NCI-H187 treated with DMSO at 0.1 percent for 48 hours (cell line): ENCODE results near the gene ACTR8.

ENCODE experiments used
- DNase-seq: peaks from one replicate; lab custom pipeline; 2025; lab: John Stamatoyannopoulos, UW

Gene ACTR8

DNA sequence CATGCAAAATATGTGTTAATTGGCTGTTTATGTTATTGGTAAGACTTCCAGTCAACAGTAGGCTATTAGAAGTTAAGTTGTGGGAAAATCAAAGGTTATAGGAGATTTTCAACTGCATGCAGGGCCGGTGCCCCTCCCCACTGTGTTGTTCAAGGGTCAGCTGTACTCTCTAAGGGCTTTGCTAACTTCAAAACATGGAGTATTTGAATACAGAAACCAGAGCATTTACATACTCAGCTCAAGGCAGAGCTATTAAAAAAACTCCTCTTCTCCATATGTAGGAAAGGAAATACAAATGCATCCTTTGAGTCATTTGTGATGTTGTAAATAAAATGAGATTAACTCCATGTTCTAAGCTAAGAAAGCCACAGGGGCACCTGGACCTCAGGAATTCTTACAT lies 18.8 kb downstream of the ACTR8 start:
- DNase-seq = no peak

GRCh38 chr3:53862241-53862640 lies 19.7 kb downstream of the ACTR8 start:
- DNase-seq = no peak

- DNase-seq = no peak
These were observed 21.8 kb downstream of the ACTR8 start for GRCh38 chr3:53860196-53860595.

GRCh38 chr3:53859178-53859577 lies 22.8 kb downstream of the ACTR8 start:
- no peak for DNase-seq

DNA sequence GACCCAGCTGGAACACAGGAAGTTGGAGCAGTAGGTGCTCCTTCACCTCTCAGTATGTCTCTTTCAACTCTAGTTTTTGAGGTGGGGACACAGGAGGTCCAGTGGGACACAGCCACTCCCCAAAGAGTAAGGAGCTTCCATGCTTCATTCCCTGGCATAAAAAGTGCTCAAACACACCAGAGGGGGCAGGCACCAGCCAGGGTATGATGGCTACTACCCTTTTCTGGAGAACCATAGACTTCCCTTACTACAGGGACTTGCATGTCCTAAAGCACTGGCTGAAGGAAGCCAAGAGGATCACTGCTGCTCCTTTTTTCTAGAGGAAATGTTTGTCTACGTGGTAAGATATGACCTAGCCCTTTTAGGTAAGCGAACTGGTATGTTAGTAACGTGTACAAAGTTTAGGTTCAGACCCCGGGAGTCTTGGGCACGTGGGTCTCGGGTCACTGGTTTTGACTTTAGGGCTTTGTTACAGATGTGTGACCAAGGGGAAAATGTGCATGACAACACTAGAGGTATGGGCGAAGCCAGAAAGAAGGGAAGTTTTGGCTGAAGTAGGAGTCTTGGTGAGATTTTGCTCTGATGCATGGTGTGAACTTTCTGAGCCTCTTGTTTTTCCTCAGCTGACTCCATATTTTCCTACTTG lies 23.7 kb downstream of the ACTR8 start:
- no peak for DNase-seq

- DNase-seq = no peak
These were observed 25.0 kb downstream of the ACTR8 start for GRCh38 chr3:53856964-53857363.

DNA sequence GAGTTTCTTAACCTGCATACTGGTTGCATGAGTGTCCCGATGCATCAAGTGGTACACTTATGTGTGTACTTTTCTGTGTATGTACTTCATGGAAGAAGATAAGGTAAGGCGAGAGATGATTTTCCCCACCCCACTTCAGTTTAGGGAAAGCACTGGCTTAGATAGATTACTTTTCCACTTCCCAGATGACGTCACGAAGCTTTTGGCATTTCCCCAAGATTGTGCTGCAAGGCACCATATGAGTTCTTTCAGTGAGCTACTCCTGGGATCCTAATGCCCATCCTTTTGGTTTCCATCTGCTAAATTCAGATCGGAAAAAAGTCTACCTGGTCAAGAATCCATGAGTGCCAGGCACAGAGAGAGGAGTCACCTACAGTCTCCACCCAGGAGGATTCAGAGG lies 31.1 kb downstream of the ACTR8 start:
- no peak for DNase-seq

- no peak for DNase-seq
These were observed 32.0 kb downstream of the ACTR8 start for GRCh38 chr3:53849916-53850315.

DNA sequence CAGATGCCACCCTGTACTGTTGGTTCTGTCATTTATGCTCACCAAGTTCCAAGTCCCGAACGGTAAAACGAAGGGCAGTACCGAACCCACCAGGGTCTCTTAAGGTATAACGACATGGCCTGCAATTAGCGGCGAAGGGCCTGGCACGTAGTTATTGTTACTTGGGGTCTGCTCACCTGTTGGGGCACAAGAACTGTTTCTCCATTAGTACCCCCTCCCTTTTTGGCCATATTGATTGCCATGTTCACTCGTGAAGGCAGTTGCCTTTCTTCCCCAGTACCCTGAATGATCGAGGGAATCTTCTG lies 35.1 kb downstream of the ACTR8 start:
- no peak for DNase-seq

DNA sequence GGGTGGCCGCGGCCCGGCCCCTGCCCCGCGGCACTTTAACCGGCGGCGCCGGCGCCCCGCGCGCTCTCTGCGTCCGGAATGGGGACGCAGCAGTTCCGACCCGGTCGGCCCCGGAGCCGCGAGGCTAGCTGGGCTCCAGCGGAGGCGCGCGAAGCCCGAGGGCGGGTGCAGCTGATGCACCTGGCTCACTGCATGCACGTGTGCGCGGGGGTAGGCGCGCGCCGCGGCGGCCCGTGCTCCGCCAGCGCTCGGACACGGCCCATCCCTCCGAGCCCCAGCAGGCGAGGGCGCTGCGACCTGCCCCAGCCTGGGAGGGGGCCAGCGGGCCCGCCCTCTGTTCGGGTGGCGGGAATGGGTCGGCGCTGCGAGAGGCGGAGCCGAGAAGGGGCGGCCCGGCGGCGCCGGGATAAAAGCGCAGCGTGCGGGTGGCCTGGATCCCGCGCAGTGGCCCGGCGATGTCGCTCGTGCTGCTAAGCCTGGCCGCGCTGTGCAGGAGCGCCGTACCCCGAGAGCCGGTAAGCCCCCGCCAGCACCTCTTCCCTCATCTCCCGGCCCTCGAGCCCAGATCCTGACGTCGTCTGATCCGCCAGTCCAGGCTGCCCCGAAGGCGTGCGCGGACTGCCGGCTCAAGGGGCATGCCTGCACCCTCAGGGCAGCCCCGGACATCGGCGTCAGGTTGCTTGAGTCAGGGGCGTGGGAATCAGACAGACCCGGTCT lies 35.7 kb downstream of the ACTR8 start, which contains the start of the genes CHDH and IL17RB:
CHDH (minus strand) TSS at position 286 of the 717 bp plus-strand sequence. CDS start 22,411 bp downstream, outside the sequence.
IL17RB (plus strand) TSS at position 435 of the 717 bp plus-strand sequence; CDS start at position 456, 21 bp downstream.
- DNase-seq = no peak

GRCh38 chr3:53845881-53846133 lies 36.1 kb downstream of the ACTR8 start:
- DNase-seq = no peak

DNA sequence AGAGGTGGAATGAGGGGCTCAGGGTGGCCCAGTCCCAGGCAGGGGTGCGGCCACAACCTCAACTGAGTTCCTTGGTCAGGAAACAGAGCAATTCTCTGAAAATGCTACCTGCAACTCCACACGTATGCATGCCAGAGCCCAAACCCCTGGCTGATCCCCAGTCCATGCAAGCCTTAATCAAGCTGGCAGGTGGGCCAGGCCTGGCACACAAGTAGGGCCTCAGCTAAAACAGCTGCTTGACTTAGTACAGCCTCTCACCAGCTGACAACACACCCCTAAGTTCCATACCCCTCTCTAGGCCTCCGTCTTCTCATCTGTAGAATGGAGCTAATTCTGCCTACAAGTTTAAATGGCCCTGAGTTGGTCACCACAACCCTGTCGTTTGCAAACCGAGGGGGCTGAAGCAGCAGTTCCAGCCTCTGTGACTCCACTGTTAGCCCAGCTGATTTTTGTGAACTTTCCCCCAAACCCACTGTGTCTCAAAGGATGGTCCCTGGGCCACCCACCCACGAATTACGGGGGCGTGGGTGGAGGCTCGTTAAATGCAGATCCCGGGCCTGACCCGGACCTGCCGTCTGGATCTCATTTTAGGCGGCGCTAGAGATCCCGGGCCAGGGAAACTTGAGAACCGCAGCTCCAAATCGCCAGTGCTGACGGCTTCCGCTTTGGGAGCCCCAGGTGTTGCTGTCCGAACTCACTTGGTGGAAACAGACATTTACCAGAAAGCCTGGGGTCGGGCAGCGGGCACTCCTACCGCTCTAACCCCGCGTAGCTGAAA lies 36.7 kb downstream of the ACTR8 start:
- DNase-seq = no peak

- no peak for DNase-seq
These were observed 37.5 kb downstream of the ACTR8 start for GRCh38 chr3:53844262-53845102.

DNA sequence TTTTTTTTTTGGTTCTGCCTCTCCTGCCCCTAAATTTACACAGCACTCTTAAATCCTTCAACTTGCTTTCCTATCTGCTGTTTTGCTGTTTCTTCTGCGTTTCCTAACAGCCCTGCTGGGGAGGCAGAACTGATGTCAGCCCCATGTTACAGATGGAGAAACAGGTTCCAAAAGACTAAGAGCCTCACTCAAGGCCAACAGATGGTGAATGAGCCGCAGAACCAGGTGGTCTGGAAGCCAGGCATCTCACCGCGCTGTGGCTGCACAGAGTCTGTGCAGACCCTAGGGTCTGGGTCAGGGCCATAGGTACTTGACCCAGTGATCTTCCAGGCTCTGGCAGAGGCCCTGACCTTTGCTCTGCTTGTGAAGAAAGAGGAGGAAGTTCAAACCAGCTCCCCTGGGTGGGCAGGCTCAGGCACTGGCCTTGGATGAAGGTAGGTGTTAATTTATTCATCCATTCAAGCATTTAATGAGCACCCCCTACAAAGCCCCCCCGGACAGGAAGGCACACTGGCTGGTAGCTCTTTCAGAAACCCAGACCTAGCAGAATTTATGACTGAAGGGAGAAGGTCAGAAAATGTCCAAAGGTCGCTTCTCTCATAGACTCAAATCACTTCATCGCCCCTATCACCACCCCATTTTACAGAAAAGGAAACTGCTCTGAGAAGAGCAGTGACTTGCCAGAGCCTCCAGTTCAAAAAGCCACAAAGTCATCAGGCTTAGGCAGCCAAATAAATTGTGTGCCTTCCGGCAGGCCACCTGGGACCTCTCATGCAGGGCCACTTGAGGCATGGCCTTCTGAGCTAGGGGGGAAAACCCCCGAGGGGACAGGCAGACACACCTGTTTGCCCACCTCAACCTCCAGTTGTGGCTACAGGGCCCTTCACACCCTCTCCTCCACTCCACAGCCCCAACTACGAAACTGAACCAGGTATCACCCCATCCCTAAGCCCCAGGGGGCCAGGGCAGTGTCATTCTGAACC lies 38.5 kb downstream of the ACTR8 start:
- DNase-seq = no peak

GRCh38 chr3:53842436-53843194 lies 39.3 kb downstream of the ACTR8 start:
- DNase-seq = no peak

- DNase-seq = no peak
These were observed 40.7 kb downstream of the ACTR8 start for GRCh38 chr3:53841296-53841695.

DNA sequence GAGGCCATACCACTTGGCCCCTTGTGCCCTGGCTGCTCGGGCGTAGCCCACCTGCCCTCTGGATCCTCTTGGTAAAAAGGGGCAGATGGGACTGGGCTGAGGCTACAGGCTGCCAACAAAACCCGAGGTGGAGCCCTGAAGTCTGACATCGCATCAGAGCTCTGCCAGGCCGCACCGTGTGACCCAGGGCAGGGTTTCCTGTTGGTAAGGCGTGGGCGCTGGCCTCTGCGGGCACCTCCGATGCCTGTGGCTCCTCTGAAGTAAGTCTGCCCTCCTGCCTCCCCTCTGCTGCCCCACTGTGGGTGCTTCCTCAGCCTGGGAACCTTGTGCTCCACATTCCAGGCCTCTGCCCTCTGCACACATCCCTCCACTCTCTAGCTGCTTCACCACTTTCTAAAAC lies 44.6 kb downstream of the ACTR8 start:
- no peak for DNase-seq

DNA sequence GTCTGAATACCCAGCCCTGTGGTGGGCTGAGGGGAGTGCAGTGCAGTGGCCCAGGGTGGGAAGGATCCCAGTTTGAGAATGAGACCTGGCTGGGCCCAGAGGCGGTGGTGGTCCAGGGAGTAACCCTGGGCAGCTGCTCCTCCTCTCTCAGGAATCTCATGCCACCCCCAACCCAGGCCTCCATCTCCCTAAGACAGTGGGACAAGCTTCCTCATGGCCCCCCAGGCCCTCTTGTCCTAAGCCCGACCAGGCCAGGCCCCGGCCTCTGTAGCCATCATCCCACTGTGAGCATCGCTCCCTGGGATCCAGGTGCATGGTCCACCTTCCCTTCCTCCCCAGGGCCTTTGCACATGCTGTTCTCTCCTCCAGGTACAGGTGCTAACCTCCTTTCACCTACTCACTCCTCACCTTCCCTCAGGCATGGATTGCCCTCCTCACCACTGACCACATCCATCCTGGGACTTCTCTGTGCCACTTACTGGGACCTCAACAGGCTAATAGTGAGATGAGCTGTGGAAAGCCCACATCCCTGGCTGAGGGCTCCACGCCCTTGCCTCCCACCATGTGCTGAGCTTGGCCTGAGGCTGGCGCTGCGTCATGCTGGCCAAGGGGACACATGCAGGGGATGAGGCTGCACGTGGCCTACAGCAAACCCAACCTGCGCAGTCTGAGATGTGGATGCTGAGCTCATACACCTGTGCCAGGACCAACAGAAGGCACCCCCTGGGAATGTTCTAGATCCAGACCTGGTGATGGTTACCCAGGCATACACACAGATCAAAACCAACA lies 45.7 kb downstream of the ACTR8 start:
- no peak for DNase-seq

DNA sequence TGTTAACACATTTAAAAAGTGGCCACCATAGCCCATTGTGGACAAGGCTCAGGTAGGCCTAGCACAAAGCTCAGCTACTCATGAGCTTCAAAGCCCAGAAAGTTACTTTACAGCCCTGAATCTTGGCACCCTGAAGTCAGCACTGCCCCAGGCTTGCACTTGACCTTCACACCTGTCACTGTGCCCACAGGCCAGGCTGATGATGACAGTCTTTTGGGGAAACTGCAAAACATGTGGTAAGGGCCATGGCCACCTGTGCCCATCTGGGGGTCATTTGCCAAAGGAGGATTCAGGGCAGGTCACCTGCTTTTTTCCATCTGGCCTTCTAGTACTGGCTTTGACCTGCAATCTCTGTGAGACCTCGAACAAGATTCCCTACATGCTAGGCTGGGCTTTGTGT lies 46.7 kb downstream of the ACTR8 start:
- no peak for DNase-seq
